NCI-H345 (cell line): ENCODE data around the gene SLX4.

Experiments
- DNase-seq: peaks from one replicate; lab custom pipeline; 2025; lab: John Stamatoyannopoulos, UW

The SLX4 gene

GRCh38 chr16:3582276-3583165, 28.9 kb downstream of the SLX4 start:
- no peak for DNase-seq

GRCh38 chr16:3581392-3581791, 30.0 kb downstream of the SLX4 start:
- DNase-seq = no peak

GRCh38 chr16:3580686-3581085, 30.7 kb downstream of the SLX4 start:
- no peak for DNase-seq

GRCh38 chr16:3580251-3580651, 31.2 kb downstream of the SLX4 start:
- DNase-seq = no peak

- no peak for DNase-seq
These were observed 31.6 kb downstream of the SLX4 start for GRCh38 chr16:3579776-3580175.

GRCh38 chr16:3578610-3579551, 32.5 kb downstream of the SLX4 start:
- DNase-seq = no peak

- no peak for DNase-seq
These were observed 33.3 kb downstream of the SLX4 start for GRCh38 chr16:3578121-3578520.

GRCh38 chr16:3577302-3577752, 34.1 kb downstream of the SLX4 start, which contains the start of gene NLRC3:
Gene NLRC3 (minus strand): TSS chr16:3577403. CDS start chr16:3565036, 12,367 bp downstream.
- no peak for DNase-seq

- no peak for DNase-seq
These were observed 35.2 kb downstream of the SLX4 start for GRCh38 chr16:3576211-3576610.

GRCh38 chr16:3575491-3575890, 35.9 kb downstream of the SLX4 start:
- DNase-seq = no peak

- DNase-seq = no peak
These were observed 37.2 kb downstream of the SLX4 start for GRCh38 chr16:3574195-3574594.

GRCh38 chr16:3573146-3573815, 38.1 kb downstream of the SLX4 start:
- DNase-seq = no peak

- DNase-seq = no peak
These were observed 40.9 kb downstream of the SLX4 start for GRCh38 chr16:3570420-3571062.

- DNase-seq = no peak
These were observed 41.6 kb downstream of the SLX4 start for GRCh38 chr16:3569851-3570250.

- no peak for DNase-seq
These were observed 44.4 kb downstream of the SLX4 start for GRCh38 chr16:3566990-3567389.

- no peak for DNase-seq
These were observed 46.6 kb downstream of the SLX4 start for GRCh38 chr16:3564889-3565141.

- no peak for DNase-seq
These were observed 47.1 kb downstream of the SLX4 start for GRCh38 chr16:3564130-3564888.

- no peak for DNase-seq
These were observed 48.4 kb downstream of the SLX4 start for GRCh38 chr16:3562914-3563480.

GRCh38 chr16:3561626-3562025, 49.8 kb downstream of the SLX4 start:
- no peak for DNase-seq

- no peak for DNase-seq
These were observed 57.0 kb downstream of the SLX4 start for GRCh38 chr16:3554351-3554928.
